LNCaP clone FGC (cell line): ENCODE measurements around the gene KRT25.

Experiments
- DNase-seq: peaks from one replicate; pipeline ENCODE4 v3.0.0-alpha.2; 2011; ENCODE audit warnings: low read depth
- H3K4me3 ChIP-seq: 2 replicates; pipeline ENCODE4 v1.5.1; 2011; ENCODE audit warnings: mild to moderate bottlenecking, low read depth, low read length, control low read depth
- CTCF ChIP-seq: IDR thresholded peaks from 2 replicates; pipeline ENCODE4 v1.5.1; 2012; ENCODE audit warnings: mild to moderate bottlenecking; ENCODE audit not compliant: control insufficient read depth, insufficient read depth; ENCODE audit errors: extremely low read depth

KRT25 gene

GRCh38 chr17:40755231-40755630 is at the start of gene KRT25:
Gene KRT25, minus strand, starts transcription at chr17:40755331. Its CDS starts 60 bp downstream, at chr17:40755271.
- no peak for TF ChIP-seq CTCF
- no peak within 1 kb of the TSS for H3K4me3 ChIP-seq
- DNase-seq = no peak

GRCh38 chr17:40803617-40804082 is 48.5 kb upstream of the KRT25 start:
- peak; percentile 94 for TF ChIP-seq CTCF
- peak; percentile 38 for DNase-seq
- no peak overlapping the region for H3K4me3 ChIP-seq

GRCh38 chr17:40801157-40801556 is 46.0 kb upstream of the KRT25 start:
- DNase-seq = no peak
- TF ChIP-seq CTCF = no peak
- H3K4me3 ChIP-seq = no peak overlapping the region

- TF ChIP-seq CTCF = no peak
- DNase-seq = no peak
- no peak overlapping the region for H3K4me3 ChIP-seq
Observed at GRCh38 chr17:40800381-40800780, 45.2 kb upstream of the KRT25 start.

- no peak within 1 kb of the TSS for H3K4me3 ChIP-seq
- DNase-seq = no peak
- no peak for TF ChIP-seq CTCF
Observed at GRCh38 chr17:40799859-40800258, 44.7 kb upstream of the KRT25 start, which contains the start of gene KRT28. Gene KRT28, minus strand, starts transcription at chr17:40799959. Its CDS starts 66 bp downstream, at chr17:40799893.

- no peak for TF ChIP-seq CTCF
- DNase-seq = no peak
- H3K4me3 ChIP-seq = no peak overlapping the region
Observed at GRCh38 chr17:40796846-40797245, 41.7 kb upstream of the KRT25 start.

- DNase-seq = peak; percentile 35
- no peak for TF ChIP-seq CTCF
- H3K4me3 ChIP-seq = no peak overlapping the region
Observed at GRCh38 chr17:40795019-40795667, 40.0 kb upstream of the KRT25 start.
